Lung (tissue), 12 donors: ENCODE measurements around the gene VMAC. TPM values are rescaled to one million over a fixed set of nuclear protein-coding genes. Genes with fewer than 3 reads are reported as not detected.

ENCODE experiments used
- ATAC-seq: fragments of 200-7000 bp; cut with Tn5 transposase; one replicate; pipeline ENCODE4 v1.9.1; 2020; ENCODE audit warnings: moderate number of reproducible peaks; ENCODE audit not compliant: insufficient read depth, low FRiP score
- DNase-seq, 3 donors: peaks; one replicate each; pipeline ENCODE4 v3.0.0-alpha.2; 2013 to 2017
- H3K27ac ChIP-seq, 2 donors: one replicate each; pipeline ENCODE4 v1.5.1; 2013; ENCODE audit warnings: mild to moderate bottlenecking in 2 of 2, moderate library complexity in 2 of 2, control low read depth in 1 of 2, inconsistent platforms in 1 of 2, low read depth in 1 of 2, low read length in 1 of 2
- H3K27me3 ChIP-seq, 3 donors: one replicate each; pipeline ENCODE4 v1.5.1; 2013; ENCODE audit warnings: low read length in 2 of 3; ENCODE audit not compliant: control insufficient read depth in 3 of 3, insufficient read depth in 3 of 3
- H3K36me3 ChIP-seq, 4 donors: one replicate each; pipeline ENCODE4 v1.5.1; 2013; ENCODE audit warnings: low read length in 4 of 4, mild to moderate bottlenecking in 1 of 4, moderate library complexity in 1 of 4; ENCODE audit not compliant: control insufficient read depth in 4 of 4, insufficient read depth in 4 of 4
- H3K4me1 ChIP-seq, 5 donors: one replicate each; pipeline ENCODE4 v1.5.1; 2013; ENCODE audit warnings: low read length in 5 of 5, mild to moderate bottlenecking in 2 of 5, moderate library complexity in 1 of 5; ENCODE audit not compliant: control insufficient read depth in 5 of 5, insufficient read depth in 5 of 5
- H3K4me3 ChIP-seq: one replicate; pipeline ENCODE4 v1.5.1; 2013; ENCODE audit warnings: mild to moderate bottlenecking, control low read depth, moderate library complexity
- H3K9ac ChIP-seq, 2 donors: one replicate each; pipeline ENCODE4 v1.5.1; 2013; ENCODE audit warnings: low read length in 2 of 2, control low read depth in 1 of 2; ENCODE audit not compliant: insufficient read depth in 1 of 2
- H3K9me3 ChIP-seq, 4 donors: one replicate each; pipeline ENCODE4 v1.5.1; 2013; ENCODE audit warnings: low read length in 3 of 4, mild to moderate bottlenecking in 1 of 4, moderate library complexity in 1 of 4; ENCODE audit not compliant: control insufficient read depth in 4 of 4, insufficient read depth in 3 of 4
- CTCF ChIP-seq: IDR thresholded peaks from 2 replicates; pipeline ENCODE4 v1.5.1; 2012; ENCODE audit warnings: mild to moderate bottlenecking; ENCODE audit errors: control extremely low read depth, extremely low read depth
- WGBS, 2 donors: extraction: QIAGEN DNeasy Blood & Tissue Kit; methylation state at CpG; one replicate each; pipeline ENCODE4 v1.1.7; 2013; 5-methylcytosine and 5-hydroxymethylcytosine counted together
- polyA plus RNA-seq, 2 donors: library from polyadenylated mRNA; stranded (reverse); fragments of 200-250 nt; gene quantifications; one replicate each; pipeline ENCODE4 v1.2.1, GENCODE V29; 2013
- total RNA-seq, 2 donors: library from RNA; depleted of rRNA in 1 of 2; stranded (reverse); fragments of >200 nt in 1 of 2; gene quantifications; one replicate each; pipeline ENCODE4 v1.2.1, GENCODE V29; 2014 to 2021
- donor health status: control.
- donor health status: control.
- donor health status: Bipolar disorder and iron deficiency.
- donor health status: healthy.
- donor health status: DM: yes; HTN: yes; CAD: no.

Gene VMAC
- total and polyA plus RNA-seq, 4 donors = 3.3 to 7.2 (median 5.7) TPM

DNA sequence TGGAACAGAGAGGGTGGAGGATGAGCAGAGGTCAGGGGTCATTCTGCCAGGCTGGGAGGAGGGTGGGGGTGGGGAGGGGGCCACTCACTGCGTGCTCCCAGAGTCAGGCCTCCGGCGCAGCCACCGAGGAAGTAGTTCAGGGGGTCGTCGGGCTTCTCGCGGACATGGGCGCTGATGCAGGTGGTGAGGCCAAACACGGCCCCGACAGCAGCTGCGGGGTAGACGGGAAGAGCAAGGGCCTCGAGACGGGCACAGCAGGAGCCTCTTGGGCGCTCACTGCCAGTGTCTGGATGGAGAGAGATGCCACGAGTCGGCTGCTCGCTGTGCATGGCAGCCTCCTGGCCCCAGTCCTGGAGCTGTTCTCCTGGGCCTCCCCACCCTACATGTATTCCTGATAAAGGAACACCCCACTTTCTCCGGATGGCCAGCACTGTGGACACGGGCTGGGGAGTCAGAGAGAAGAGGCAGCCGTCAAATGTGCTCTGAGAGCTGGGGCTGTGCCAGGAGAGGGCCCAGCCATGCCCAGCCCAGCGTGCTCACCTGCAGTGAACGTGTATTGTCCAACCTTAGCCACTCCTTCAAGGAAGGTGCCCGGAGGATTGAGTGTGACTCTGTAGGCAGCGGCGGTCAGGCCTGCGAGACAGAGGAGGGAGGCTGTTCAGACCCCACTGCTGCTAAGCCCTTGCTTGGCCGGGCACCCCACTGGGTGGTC lies 8.2 kb upstream of the VMAC start:
- H3K36me3 ChIP-seq = peaks cover 3 to 39% (median 10%) of the 10 kb centered on the region in 4 donors
- no peak for DNase-seq
- no peak for ATAC-seq
- WGBS, 2 donors = 92 to 94% methylated on average over 29 of the region's 29 CpGs
- H3K27ac ChIP-seq = no peak overlapping the region
- no peak for TF ChIP-seq CTCF
- H3K27me3 ChIP-seq = peaks cover 0 to 2% (median 0%) of the 10 kb centered on the region in 3 donors
- no peak overlapping the region for H3K4me3 ChIP-seq
- H3K4me1 ChIP-seq = peaks cover 0 to 9% (median 5%) of the 10 kb centered on the region in 5 donors
- H3K9me3 ChIP-seq = no peaks in the 10 kb centered on the region
- no peak overlapping the region for H3K9ac ChIP-seq

- Histone ChIP-seq H3K27ac (no peak overlapping the region), H3K4me1 (peaks cover 0 to 3% (median under 1%) of the 10 kb centered on the region in 5 donors), H3K9ac (no peak overlapping the region), H3K4me3 (no peak overlapping the region), H3K36me3 (peaks cover 3 to 39% (median 10%) of the 10 kb centered on the region in 4 donors), H3K27me3 (no peaks in the 10 kb centered on the region), H3K9me3 (no peaks in the 10 kb centered on the region)
- TF ChIP-seq CTCF = no peak
- WGBS, 2 donors = 93 to 95% methylated on average over 29 to 30 of the region's 30 CpGs
- no peak for ATAC-seq
- no peak for DNase-seq
These were observed 7.3 kb upstream of the VMAC start for GRCh38 chr19:5897189-5897969.

- ATAC-seq = no peak
- Histone ChIP-seq H3K9ac (no peak overlapping the region), H3K9me3 (no peaks in the 10 kb centered on the region), H3K27me3 (no peaks in the 10 kb centered on the region), H3K27ac (no peak overlapping the region), H3K4me3 (no peak overlapping the region), H3K4me1 (peaks cover 0 to 7% (median 0%) of the 10 kb centered on the region in 5 donors), H3K36me3 (peaks cover 3 to 27% (median 9%) of the 10 kb centered on the region in 4 donors)
- no peak for TF ChIP-seq CTCF
- 92 to 94% methylated on average over 13 of the region's 13 CpGs for WGBS, 2 donors
- no peak for DNase-seq
These were observed 4.7 kb upstream of the VMAC start for GRCh38 chr19:5899728-5900526.
